Small intestine (tissue), 7 donors: ENCODE results near the gene TSC1. TPM values are rescaled to one million over a fixed set of nuclear protein-coding genes. Genes with fewer than 3 reads are reported as not detected.

Experiments used
- DNase-seq, 2 donors: peaks; one replicate each; pipeline versions ENCODE4 v3.0.0 to v3.0.0-alpha.2; 2013
- FAIRE-seq: peaks from 2 replicates; lab custom pipeline; 2012; peaks lifted over from hg19 to GRCh38; lab: Jason Lieb, UNC
- H3K27ac ChIP-seq, 3 donors: one replicate each; pipeline ENCODE4 v1.5.1; 2013; ENCODE audit warnings: low read length in 2 of 3, mild to moderate bottlenecking in 2 of 3, control low read depth in 1 of 3, inconsistent platforms in 1 of 3, low read depth in 1 of 3, moderate library complexity in 1 of 3
- H3K27me3 ChIP-seq, 3 donors: one replicate each; pipeline ENCODE4 v1.6.1; 2013; ENCODE audit warnings: low read length in 3 of 3, inconsistent platforms in 1 of 3; ENCODE audit not compliant: control insufficient read depth in 3 of 3, insufficient read depth in 3 of 3
- H3K36me3 ChIP-seq, 3 donors: one replicate each; pipeline ENCODE4 v1.6.1; 2013; ENCODE audit warnings: low read length in 3 of 3, inconsistent platforms in 1 of 3, low read depth in 1 of 3, mild to moderate bottlenecking in 1 of 3, moderate library complexity in 1 of 3; ENCODE audit not compliant: control insufficient read depth in 3 of 3, insufficient read depth in 2 of 3
- H3K4me1 ChIP-seq, 3 donors: one replicate each; pipeline ENCODE4 v1.6.1; 2013; ENCODE audit warnings: low read length in 2 of 3, inconsistent platforms in 1 of 3, low read depth in 1 of 3, mild to moderate bottlenecking in 1 of 3, moderate library complexity in 1 of 3; ENCODE audit not compliant: control insufficient read depth in 3 of 3, insufficient read depth in 2 of 3
- H3K4me3 ChIP-seq, 3 donors: one replicate each; pipeline ENCODE4 v1.5.1; 2013; ENCODE audit warnings: low read length in 3 of 3, control low read depth in 1 of 3, inconsistent platforms in 1 of 3, low read depth in 1 of 3, mild to moderate bottlenecking in 1 of 3, moderate library complexity in 1 of 3
- H3K9me3 ChIP-seq, 2 donors: one replicate each; pipeline ENCODE4 v1.6.1; 2013; ENCODE audit warnings: low read depth in 1 of 2, low read length in 1 of 2; ENCODE audit not compliant: control insufficient read depth in 2 of 2, insufficient read depth in 1 of 2
- WGBS, 3 donors: extraction: QIAGEN DNeasy Blood & Tissue Kit; methylation state at CpG; one replicate each; pipeline ENCODE4 v1.1.7; 2013; 5-methylcytosine and 5-hydroxymethylcytosine counted together
- polyA plus RNA-seq, 4 donors: library from polyadenylated mRNA; stranded (reverse) in 3 of 4; unstranded in 1 of 4; fragments of 200-250 nt in 3 of 4; fragments of 120-200 nt in 1 of 4; gene quantifications; one replicate each; pipeline versions ENCODE4 v1.2.1 to v1.2.3, GENCODE V29; 2013
- donor health status: healthy with polysubstance abuse.
- donor health status: control.
- donor health status: control.
- donor health status: Bipolar disorder and iron deficiency.
- donor health status: healthy.

TSC1 gene
- polyA plus RNA-seq, 4 donors: 7.3 to 43.3 (median 12.1) TPM

DNA sequence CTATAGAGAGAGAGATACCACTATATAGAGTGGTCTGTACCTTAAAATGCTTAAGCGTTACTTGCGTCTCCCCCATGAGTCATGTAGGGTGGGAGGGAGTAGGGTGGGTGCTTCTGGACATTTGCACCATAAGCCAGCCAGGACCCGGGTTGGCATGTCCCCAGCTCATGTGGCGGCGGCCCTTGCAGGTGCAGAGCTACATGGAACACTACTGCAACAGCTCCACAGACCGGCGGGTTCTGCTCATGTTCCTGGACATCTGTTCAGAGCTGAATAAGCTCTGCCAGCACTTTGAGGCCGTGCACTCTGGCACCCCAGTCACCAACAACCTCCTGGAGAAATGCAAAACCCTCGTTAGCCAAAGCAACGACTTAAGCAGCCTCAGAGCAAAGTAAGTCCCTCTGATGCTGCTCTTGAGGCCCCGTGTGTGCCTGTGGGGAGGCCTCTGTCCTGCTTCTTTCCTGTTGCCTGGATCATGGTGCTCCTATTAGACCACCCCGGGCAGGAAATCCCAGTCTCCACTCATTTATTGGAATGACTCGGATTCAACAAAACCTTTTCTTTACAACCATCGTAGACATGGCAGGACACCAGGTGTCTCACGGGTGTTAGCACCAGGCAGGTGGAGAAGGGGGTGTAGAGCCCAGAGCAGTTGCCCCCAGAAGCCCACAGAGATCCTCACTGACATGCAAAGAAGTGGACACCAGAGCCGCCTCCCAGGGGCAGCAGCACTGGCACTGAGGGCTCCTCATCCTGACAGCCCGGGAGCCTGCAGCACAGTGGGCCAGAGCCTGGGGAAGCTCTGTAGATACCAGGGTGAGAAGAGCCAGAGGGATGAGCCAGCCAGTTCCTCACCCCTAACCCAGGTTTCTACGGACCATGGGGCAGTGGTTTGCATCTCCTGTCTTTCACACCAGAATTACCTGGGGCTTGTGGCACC, 57.0 kb downstream of the TSC1 start:
- FAIRE-seq (no peak), DNase-seq (no peak)
- Histone ChIP-seq H3K36me3 (peaks cover 0 to 15% (median 0%) of the 10 kb centered on the region in 3 donors), H3K27me3 (no peaks in the 10 kb centered on the region), H3K9me3 (no peaks in the 10 kb centered on the region), H3K4me1 (no peaks in the 10 kb centered on the region), H3K4me3 (no peak overlapping the region), H3K27ac (no peak overlapping the region)
- WGBS, 3 donors: 87 to 88% (median 88%) methylated on average over 18 of the region's 18 CpGs

DNA sequence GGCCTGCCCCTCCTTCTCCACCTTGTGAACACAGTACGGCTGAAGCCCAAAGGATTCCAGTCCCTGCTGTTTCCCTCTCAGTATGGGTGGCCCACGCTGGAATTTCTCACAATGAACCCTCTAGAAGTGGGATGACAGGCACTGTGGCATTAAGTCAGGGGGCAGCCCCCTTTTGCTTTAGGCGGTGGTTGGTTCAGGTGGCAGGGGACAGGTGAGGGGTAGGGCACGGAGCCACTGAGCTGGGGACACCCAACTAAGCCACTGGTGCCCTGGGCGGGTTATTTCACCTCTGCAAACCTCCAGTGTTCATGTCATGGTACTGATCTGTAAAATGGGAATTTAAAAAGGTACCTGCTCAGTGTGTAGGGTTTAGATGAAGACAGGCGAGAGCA, 58.1 kb downstream of the TSC1 start:
- peaks cover 0 to 10% (median 0%) of the 10 kb centered on the region in 3 donors for H3K36me3 ChIP-seq
- H3K27ac ChIP-seq: no peak overlapping the region
- FAIRE-seq (no peak), DNase-seq (no peak)
- no peaks in the 10 kb centered on the region for H3K27me3 ChIP-seq
- 85 to 89% (median 88%) methylated on average over 6 of the region's 6 CpGs for WGBS, 3 donors
- H3K4me3 ChIP-seq: no peak overlapping the region
- H3K4me1 ChIP-seq: no peaks in the 10 kb centered on the region
- H3K9me3 ChIP-seq: no peaks in the 10 kb centered on the region

DNA sequence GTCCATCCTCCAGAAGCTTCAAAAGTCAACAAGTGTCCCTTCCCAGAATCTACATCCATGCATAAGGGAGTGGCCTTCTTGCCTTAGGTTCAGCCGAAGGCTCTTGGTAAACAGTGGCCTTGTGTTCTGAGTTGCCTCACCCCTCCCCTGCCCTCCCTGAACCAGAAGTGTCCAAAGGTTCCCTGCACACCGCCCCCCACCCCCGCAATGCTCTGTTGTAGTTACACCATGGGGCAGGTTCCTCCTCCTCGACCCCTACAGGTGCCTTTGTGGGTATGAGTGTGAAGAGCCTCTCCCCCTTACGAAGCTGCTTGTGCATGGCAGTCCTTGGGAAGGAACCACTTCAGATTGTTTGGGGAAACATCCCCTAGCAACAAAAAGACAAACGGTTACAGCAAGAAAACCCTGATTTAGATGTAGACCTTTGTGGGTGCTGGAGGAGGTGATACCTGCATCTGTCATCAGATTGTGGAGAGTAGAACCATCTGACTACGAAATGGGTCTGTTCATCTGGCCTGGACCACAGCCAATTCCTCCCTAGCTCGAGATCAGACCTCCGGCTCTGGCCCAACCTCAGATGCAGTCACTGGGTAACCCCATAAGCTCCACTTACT, 58.6 kb downstream of the TSC1 start:
- Histone ChIP-seq H3K27me3 (no peaks in the 10 kb centered on the region), H3K4me1 (no peaks in the 10 kb centered on the region), H3K9me3 (no peaks in the 10 kb centered on the region), H3K36me3 (peaks cover 0 to 10% (median 0%) of the 10 kb centered on the region in 3 donors), H3K27ac (no peak overlapping the region), H3K4me3 (no peak overlapping the region)
- peak in 1 of 2 donors; percentile 60 for DNase-seq
- 22 to 36% (median 29%) methylated on average over 9 of the region's 9 CpGs for WGBS, 3 donors
- no peak for FAIRE-seq

GRCh38 chr9:132883349-132884294, 60.8 kb downstream of the TSC1 start:
- H3K36me3 ChIP-seq: peaks cover 0 to 10% (median 0%) of the 10 kb centered on the region in 3 donors
- H3K27ac ChIP-seq: no peak overlapping the region
- no peaks in the 10 kb centered on the region for H3K27me3 ChIP-seq
- FAIRE-seq (no peak), DNase-seq (no peak)
- no peaks in the 10 kb centered on the region for H3K4me1 ChIP-seq
- 91 to 94% (median 92%) methylated on average over 27 of the region's 27 CpGs for WGBS, 3 donors
- no peak overlapping the region for H3K4me3 ChIP-seq
- H3K9me3 ChIP-seq: no peaks in the 10 kb centered on the region

GRCh38 chr9:132882616-132883015, 61.8 kb downstream of the TSC1 start:
- no peaks in the 10 kb centered on the region for H3K9me3 ChIP-seq
- H3K27ac ChIP-seq: no peak overlapping the region
- H3K27me3 ChIP-seq: no peaks in the 10 kb centered on the region
- WGBS, 3 donors: 76 to 81% (median 80%) methylated on average over 6 of the region's 6 CpGs
- no peak for DNase-seq
- H3K4me3 ChIP-seq: no peak overlapping the region
- peaks cover 0 to 7% (median 0%) of the 10 kb centered on the region in 3 donors for H3K36me3 ChIP-seq
- FAIRE-seq: no peak
- H3K4me1 ChIP-seq: peaks cover 0 to 2% (median 0%) of the 10 kb centered on the region in 3 donors

DNA sequence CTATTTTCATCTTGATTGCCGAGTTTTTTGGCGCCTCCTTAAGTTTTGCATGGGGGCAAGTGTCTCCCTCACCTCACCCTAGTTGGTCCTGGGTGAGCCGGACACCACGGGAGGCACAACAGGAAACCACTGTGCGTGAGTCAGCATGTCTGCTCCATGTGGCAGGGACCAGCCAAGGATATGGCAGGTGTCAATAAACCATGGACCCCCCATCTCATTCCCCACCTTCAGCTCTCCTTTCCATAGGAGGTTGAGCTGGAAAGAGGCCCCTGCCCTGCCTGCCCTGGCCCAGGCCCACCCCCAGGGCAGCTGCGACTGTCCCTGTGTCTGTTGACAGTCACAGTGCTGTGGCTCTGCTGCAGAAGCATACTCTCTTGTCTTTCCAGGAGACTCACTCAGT, 62.6 kb downstream of the TSC1 start:
- DNase-seq (no peak), FAIRE-seq (no peak)
- Histone ChIP-seq H3K27me3 (no peaks in the 10 kb centered on the region), H3K27ac (no peak overlapping the region), H3K4me1 (peaks cover 0 to 5% (median 0%) of the 10 kb centered on the region in 3 donors), H3K4me3 (no peak overlapping the region), H3K9me3 (no peaks in the 10 kb centered on the region), H3K36me3 (peaks cover 0 to 4% (median 0%) of the 10 kb centered on the region in 3 donors)
- 74 to 87% (median 81%) methylated on average over 6 of the region's 6 CpGs for WGBS, 3 donors

- WGBS, 3 donors: 84 to 86% (median 84%) methylated on average over 7 of the region's 7 CpGs
- FAIRE-seq (no peak), DNase-seq (no peak)
- no peaks in the 10 kb centered on the region for H3K27me3 ChIP-seq
- no peaks in the 10 kb centered on the region for H3K9me3 ChIP-seq
- H3K36me3 ChIP-seq: peaks cover 0 to 4% (median 0%) of the 10 kb centered on the region in 3 donors
- no peak overlapping the region for H3K4me3 ChIP-seq
- peaks cover 0 to 5% (median 0%) of the 10 kb centered on the region in 3 donors for H3K4me1 ChIP-seq
- no peak overlapping the region for H3K27ac ChIP-seq
Observed at GRCh38 chr9:132880324-132880661, 64.1 kb downstream of the TSC1 start.
